Osteoblast (primary cell): Measurements from ENCODE around the gene PRMT5. TPM values are rescaled to one million over a fixed set of nuclear protein-coding genes. Genes with fewer than 3 reads are reported as not detected.
A peak's percentile ranks its signal among the peaks of the same experiment; 100 is the strongest.
"Not testable (repeated sequence)": the region's sequence is repeated elsewhere in the genome, so short reads cannot be mapped to it uniquely, and the experiment has no call there.

Experiments used
- DNase-seq: peaks from one replicate; pipeline ENCODE4 v3.0.0; 2011; ENCODE audit warnings: low spot score, mixed read lengths; ENCODE audit not compliant: insufficient read length; ENCODE audit errors: missing footprints
- H2AFZ ChIP-seq: 2 replicates; pipeline ENCODE4 v1.6.0; 2011; ENCODE audit warnings: mild to moderate bottlenecking, low read length
- H3K27ac ChIP-seq: 2 replicates; pipeline ENCODE4 v1.5.1; 2011; ENCODE audit warnings: mild to moderate bottlenecking, low read depth, low read length, moderate library complexity
- H3K27me3 ChIP-seq: 2 replicates; pipeline ENCODE4 v1.6.0; 2012; ENCODE audit warnings: mild to moderate bottlenecking, control low read depth, inconsistent platforms, low read length, moderate library complexity; ENCODE audit not compliant: insufficient read depth
- H3K36me3 ChIP-seq: 2 replicates; pipeline ENCODE4 v1.5.1; 2011; ENCODE audit warnings: mild to moderate bottlenecking, low read length, control low read depth, moderate library complexity; ENCODE audit not compliant: insufficient read depth
- H3K4me1 ChIP-seq: 2 replicates; pipeline ENCODE4 v1.5.1; 2011; ENCODE audit warnings: mild to moderate bottlenecking, low read length, control low read depth, moderate library complexity; ENCODE audit not compliant: insufficient read depth
- H3K4me2 ChIP-seq: 2 replicates; pipeline ENCODE4 v1.6.0; 2011; ENCODE audit warnings: mild to moderate bottlenecking, low read length; ENCODE audit not compliant: insufficient read depth
- H3K4me3 ChIP-seq: fragments of 200-600 bp; sonication (generic); 3 replicates; pipeline ENCODE4 v1.5.1; 2012; ENCODE audit warnings: mild to moderate bottlenecking, low read length, inconsistent platforms; ENCODE audit not compliant: insufficient read depth
- H3K79me2 ChIP-seq: 2 replicates; pipeline ENCODE4 v1.6.0; 2012; ENCODE audit warnings: mild to moderate bottlenecking, low read length, control low read depth, inconsistent platforms; ENCODE audit not compliant: insufficient read depth
- H3K9me3 ChIP-seq: 2 replicates; pipeline ENCODE4 v1.5.1; 2011; ENCODE audit warnings: low read depth, low read length, control low read depth
- H4K20me1 ChIP-seq: 2 replicates; pipeline ENCODE4 v1.6.0; 2012; ENCODE audit warnings: mild to moderate bottlenecking, low read length, control low read depth; ENCODE audit not compliant: insufficient read depth
- CTCF ChIP-seq: IDR thresholded peaks from 2 replicates; pipeline ENCODE4 v1.5.1; 2011; ENCODE audit warnings: mild to moderate bottlenecking, low read depth, low read length, moderate library complexity; ENCODE audit errors: extremely low read depth
- total RNA-seq: library from RNA; depleted of rRNA; stranded (reverse); fragments of >200 nt; gene quantifications from 2 replicates; pipeline ENCODE4 v1.2.3, GENCODE V29; 2012

PRMT5 gene
- total RNA-seq, 1 donor = 49.2 TPM

- Histone ChIP-seq H3K27me3 (no peaks in the 10 kb centered on the region), H3K9me3 (no peaks in the 10 kb centered on the region), H3K27ac (no peak overlapping the region), H3K4me3 (no peak overlapping the region), H3K79me2 (no peaks in the 10 kb centered on the region), H4K20me1 (no peaks in the 10 kb centered on the region), H3K4me2 (no peak overlapping the region), H3K36me3 (no peaks in the 10 kb centered on the region), H2AFZ (no peak overlapping the region), H3K4me1 (no peaks in the 10 kb centered on the region)
- TF ChIP-seq CTCF = no peak
- DNase-seq = no peak
Observed at GRCh38 chr14:22962061-22962676, 33.0 kb upstream of the PRMT5 start.

- Histone ChIP-seq H3K27ac (peak overlapping the region; percentile 61), H3K4me3 (peak overlapping the region; percentile 81), H4K20me1 (no peaks in the 10 kb centered on the region), H3K27me3 (no peaks in the 10 kb centered on the region), H2AFZ (peak overlapping the region; percentile 98), H3K4me2 (peak overlapping the region; percentile 82), H3K4me1 (peaks cover 11% of the 10 kb centered on the region), H3K9me3 (no peaks in the 10 kb centered on the region), H3K79me2 (peaks cover 2% of the 10 kb centered on the region), H3K36me3 (peaks cover 10% of the 10 kb centered on the region)
- TF ChIP-seq CTCF = no peak
- DNase-seq = peak; percentile 46
Observed at GRCh38 chr14:22955702-22956569, 26.8 kb upstream of the PRMT5 start.

GRCh38 chr14:22952418-22952817, 23.2 kb upstream of the PRMT5 start:
- H3K36me3 ChIP-seq = peaks cover 10% of the 10 kb centered on the region
- H3K4me1 ChIP-seq = peaks cover 11% of the 10 kb centered on the region
- no peak overlapping the region for H3K4me3 ChIP-seq
- no peak overlapping the region for H3K27ac ChIP-seq
- peaks cover 2% of the 10 kb centered on the region for H3K79me2 ChIP-seq
- no peak for TF ChIP-seq CTCF
- DNase-seq = no peak
- H3K4me2 ChIP-seq = no peak overlapping the region
- H2AFZ ChIP-seq = no peak overlapping the region
- no peaks in the 10 kb centered on the region for H4K20me1 ChIP-seq
- H3K9me3 ChIP-seq = no peaks in the 10 kb centered on the region
- no peaks in the 10 kb centered on the region for H3K27me3 ChIP-seq

GRCh38 chr14:22951795-22952194, 22.6 kb upstream of the PRMT5 start:
- H4K20me1 ChIP-seq, H3K27ac ChIP-seq, H3K79me2 ChIP-seq, DNase-seq, H3K4me2 ChIP-seq, H3K4me3 ChIP-seq, H3K27me3 ChIP-seq, H2AFZ ChIP-seq, H3K9me3 ChIP-seq: not testable (repeated sequence)
- peaks cover 11% of the 10 kb centered on the region for H3K4me1 ChIP-seq
- H3K36me3 ChIP-seq = peaks cover 13% of the 10 kb centered on the region
